ENCODE results near the gene NPR2. TPM values are rescaled to one million over a fixed set of nuclear protein-coding genes. Genes with fewer than 3 reads are reported as not detected.
A peak's percentile ranks its signal among the peaks of the same experiment; 100 is the strongest.

Gene NPR2
- total RNA-seq, 1 donor from 2014 or later, result 20.4 TPM

GRCh38 chr9:35822926-35823325 is 31.5 kb downstream of the NPR2 start:
- no peak for DNase-seq (ENCODE audit: low spot score)
- intact Hi-C loops (cut with DNase I), result no loop called here

GRCh38 chr9:35826071-35826701 is 34.8 kb downstream of the NPR2 start:
- intact Hi-C loops (cut with DNase I), result no loop called here
- DNase-seq (ENCODE audit: low spot score), result peak; percentile 63

GRCh38 chr9:35827486-35827885 is 36.1 kb downstream of the NPR2 start:
- no peak for DNase-seq (ENCODE audit: low spot score)
- intact Hi-C loops (cut with DNase I), result no loop called here

- DNase-seq (ENCODE audit: low spot score), result no peak
- intact Hi-C loops (cut with DNase I), result loop anchor here (2.0 kb wide), 1 partner anchor 54 kb away; no protein-coding TSS in a partner anchor
These were observed 37.3 kb downstream of the NPR2 start, which contains the start of gene FAM221B for GRCh38 chr9:35828716-35829083. Gene FAM221B (minus strand): TSS chr9:35828732. CDS start chr9:35826161, 2,571 bp downstream.

GRCh38 chr9:35829084-35829763 is 37.8 kb downstream of the NPR2 start, which contains the start of gene TMEM8B:
Gene TMEM8B (plus strand): TSS chr9:35829228. CDS start chr9:35829448, 220 bp downstream.
- intact Hi-C loops (cut with DNase I), result loop anchor here (2.0 kb wide), 1 partner anchor 54 kb away; no protein-coding TSS in a partner anchor

GRCh38 chr9:35829764-35830096 is 38.3 kb downstream of the NPR2 start:
- DNase-seq (ENCODE audit: low spot score), result no peak
- intact Hi-C loops (cut with DNase I), result loop anchor here (2.0 kb wide), 1 partner anchor 53 kb away; no protein-coding TSS in a partner anchor

More at GRCh38 chr9:35829084-35829763, 37.8 kb downstream of the NPR2 start, which contains the start of gene TMEM8B:
- peak; percentile 98 for DNase-seq (ENCODE audit: low spot score)

GRCh38 chr9:35831040-35831439 is 39.6 kb downstream of the NPR2 start:
- intact Hi-C loops (cut with DNase I), result no loop called here
- peak; percentile 54 for DNase-seq (ENCODE audit: low spot score)

- peak; percentile 41 for DNase-seq (ENCODE audit: low spot score)
- intact Hi-C loops (cut with DNase I), result no loop called here
These were observed 41.4 kb downstream of the NPR2 start for GRCh38 chr9:35832814-35833213.

GRCh38 chr9:35834260-35835215 is 43.1 kb downstream of the NPR2 start:
- DNase-seq (ENCODE audit: low spot score), result peak; percentile 39
- intact Hi-C loops (cut with DNase I), result loop anchor here (5.0 kb wide), 1 partner anchor 38 kb away; the partner anchor contains the start of gene OR13J1

- intact Hi-C loops (cut with DNase I), result loop anchor here (5.0 kb wide), 1 partner anchor 37 kb away; the partner anchor contains the start of gene OR13J1
- peak; percentile 69 for DNase-seq (ENCODE audit: low spot score)
These were observed 43.8 kb downstream of the NPR2 start for GRCh38 chr9:35835216-35835632.

GRCh38 chr9:35835766-35836165 is 44.4 kb downstream of the NPR2 start:
- DNase-seq (ENCODE audit: low spot score), result peak; percentile 51
- intact Hi-C loops (cut with DNase I), result loop anchor here (5.0 kb wide), 1 partner anchor 37 kb away; the partner anchor contains the start of gene OR13J1

- peak; percentile 66 for DNase-seq (ENCODE audit: low spot score)
- intact Hi-C loops (cut with DNase I), result loop anchor here (5.0 kb wide), 1 partner anchor 36 kb away; the partner anchor contains the start of gene OR13J1
These were observed 45.2 kb downstream of the NPR2 start for GRCh38 chr9:35836595-35836994.

- intact Hi-C loops (cut with DNase I), result loop anchor here (5.0 kb wide), 1 partner anchor 32 kb away; the partner anchor contains the start of gene OR13J1
- peak; percentile 20 for DNase-seq (ENCODE audit: low spot score)
These were observed 48.5 kb downstream of the NPR2 start for GRCh38 chr9:35839926-35840325.

- intact Hi-C loops (cut with DNase I), result no loop called here
- peak; percentile 51 for DNase-seq (ENCODE audit: low spot score)
These were observed 49.7 kb downstream of the NPR2 start for GRCh38 chr9:35840881-35841644.

GRCh38 chr9:35841645-35841900 is 50.2 kb downstream of the NPR2 start:
- DNase-seq (ENCODE audit: low spot score), result no peak
- intact Hi-C loops (cut with DNase I), result no loop called here

GRCh38 chr9:35842020-35842745 is 50.8 kb downstream of the NPR2 start:
- DNase-seq (ENCODE audit: low spot score), result no peak
- intact Hi-C loops (cut with DNase I), result no loop called here

- intact Hi-C loops (cut with DNase I), result no loop called here
- no peak for DNase-seq (ENCODE audit: low spot score)
These were observed 51.4 kb downstream of the NPR2 start for GRCh38 chr9:35842795-35843194.

GRCh38 chr9:35844628-35845270 is 53.4 kb downstream of the NPR2 start:
- DNase-seq (ENCODE audit: low spot score), result no peak
- intact Hi-C loops (cut with DNase I), result no loop called here

Data from cardiac septum (tissue), 1 donor.